CD4-positive, alpha-beta memory T cell (primary cell): ENCODE data around the gene IDI2. TPM values are rescaled to one million over a fixed set of nuclear protein-coding genes. Genes with fewer than 3 reads are reported as not detected.

Source experiments
- CTCF ChIA-PET: fragments of 350-600 bp; sonication (Branson Sonifier 250); formaldehyde crosslinking; loops from one replicate; lab custom pipeline; 2021; ENCODE audit warnings: inconsistent platforms; ENCODE audit not compliant: partially characterized antibody; lab: Charles Lee
- POLR2A ChIA-PET: fragments of 350-600 bp; sonication (Branson Sonifier 250); formaldehyde crosslinking; loops from one replicate; lab custom pipeline; 2021; ENCODE audit not compliant: partially characterized antibody; lab: Charles Lee
- DNase-seq, 5 donors: peaks; one replicate each; pipeline versions ENCODE4 v3.0.0 to v3.0.0-alpha.2; 2020 to 2022; ENCODE audit warnings: mixed read lengths in 1 of 5
- H3K27ac ChIP-seq: one replicate; pipeline ENCODE4 v1.7.0; 2013; ENCODE audit warnings: low read depth, low read length
- H3K27me3 ChIP-seq: 2 replicates; pipeline ENCODE4 v1.7.0; 2013; ENCODE audit warnings: mild to moderate bottlenecking, low read length, moderate library complexity; ENCODE audit not compliant: insufficient read depth
- H3K36me3 ChIP-seq: 2 replicates; pipeline ENCODE4 v1.7.0; 2013; ENCODE audit warnings: mild to moderate bottlenecking, low read length, moderate library complexity; ENCODE audit not compliant: insufficient read depth
- H3K4me1 ChIP-seq: 2 replicates; pipeline ENCODE4 v1.7.0; 2013; ENCODE audit warnings: mild to moderate bottlenecking, low read length, moderate library complexity; ENCODE audit not compliant: insufficient read depth
- H3K4me3 ChIP-seq, 2 donors: one replicate each; pipeline ENCODE4 v1.7.0; 2013; ENCODE audit warnings: low read length in 2 of 2, mild to moderate bottlenecking in 1 of 2
- H3K9me3 ChIP-seq, 2 donors: one replicate each; pipeline ENCODE4 v1.7.0; 2013; ENCODE audit warnings: low read length in 2 of 2, control low read depth in 1 of 2; ENCODE audit not compliant: control insufficient read depth in 1 of 2
- H3K27ac Mint-ChIP-seq, 7 donors: one replicate each; pipeline ENCODE4 v1.8.0; 2020 to 2021; ENCODE audit warnings: mixed read lengths in 7 of 7, mild to moderate bottlenecking in 6 of 7, inconsistent platforms in 3 of 7, moderate library complexity in 3 of 7
- H3K27me3 Mint-ChIP-seq, 2 donors: one replicate each; pipeline ENCODE4 v1.8.0; 2020 to 2021; ENCODE audit warnings: mixed read lengths in 2 of 2
- H3K36me3 Mint-ChIP-seq, 2 donors: one replicate each; pipeline ENCODE4 v1.8.0; 2020 to 2021; ENCODE audit warnings: mixed read lengths in 2 of 2, inconsistent platforms in 1 of 2, mild to moderate bottlenecking in 1 of 2
- H3K4me1 Mint-ChIP-seq, 4 donors: one replicate each; pipeline ENCODE4 v1.8.0; 2020 to 2021; ENCODE audit warnings: mixed read lengths in 4 of 4, mild to moderate bottlenecking in 1 of 4
- H3K4me3 Mint-ChIP-seq, 8 donors: one replicate each; pipeline ENCODE4 v1.8.0; 2020 to 2021; ENCODE audit warnings: mixed read lengths in 8 of 8, mild to moderate bottlenecking in 7 of 8, moderate library complexity in 6 of 8, inconsistent platforms in 3 of 8
- H3K9me3 Mint-ChIP-seq, 8 donors: one replicate each; pipeline ENCODE4 v1.8.0; 2020 to 2021; ENCODE audit warnings: mixed read lengths in 8 of 8, mild to moderate bottlenecking in 5 of 8, inconsistent platforms in 3 of 8, moderate library complexity in 1 of 8
- intact Hi-C: fragments of 100-400 bp; cut with micrococcal nuclease; formaldehyde crosslinking; loops from one replicate; pipeline ENCODE4 v1.15.1; 2023
- polyA plus RNA-seq, 2 donors: library from polyadenylated mRNA; unstranded; fragments of 300-500 nt; fragmentation: Illumina TruSeq; gene quantifications; one replicate each; pipeline ENCODE4 v1.2.3, GENCODE V29; 2021
- total RNA-seq, 2 experiments: library from RNA; stranded (reverse); gene quantifications; one replicate each; pipeline ENCODE4 v1.2.3, GENCODE V29; 2021

IDI2 gene
- total and polyA plus RNA-seq, 4 experiments from 2014 or later: not detected

GRCh38 chr10:978826-979421 is 46.7 kb downstream of the IDI2 start:
- no peak for DNase-seq
- ChIA-PET CTCF (no interaction called here), POLR2A (no interaction called here)
- peak overlapping the region in 2 of 7 donors; percentile 50 to 89 for H3K27ac Mint-ChIP-seq
- H3K27ac ChIP-seq: no peak overlapping the region
- no peaks in the 10 kb centered on the region for H3K4me1 ChIP-seq
- H3K36me3 ChIP-seq: no peaks in the 10 kb centered on the region
- peaks cover 0 to 12% of the 10 kb centered on the region in 2 donors for H3K9me3 ChIP-seq
- intact Hi-C loops: no loop called here
- H3K9me3 Mint-ChIP-seq: peaks cover 0 to 36% (median 23%) of the 10 kb centered on the region in 8 donors
- peaks cover 7 to 14% of the 10 kb centered on the region in 2 donors for H3K36me3 Mint-ChIP-seq
- H3K4me1 Mint-ChIP-seq: no peaks in the 10 kb centered on the region
- no peak overlapping the region for H3K4me3 ChIP-seq
- H3K27me3 Mint-ChIP-seq: no peaks in the 10 kb centered on the region
- no peaks in the 10 kb centered on the region for H3K27me3 ChIP-seq
- H3K4me3 Mint-ChIP-seq: peak overlapping the region in 1 of 8 donors; percentile 40

GRCh38 chr10:976316-976715 is 49.3 kb downstream of the IDI2 start:
- Histone ChIP-seq H3K27ac (no peak overlapping the region), H3K36me3 (no peaks in the 10 kb centered on the region), H3K27me3 (no peaks in the 10 kb centered on the region), H3K4me1 (no peaks in the 10 kb centered on the region), H3K9me3 (peaks cover 0 to 12% of the 10 kb centered on the region in 2 donors), H3K4me3 (no peak overlapping the region)
- ChIA-PET POLR2A (no interaction called here), CTCF (no interaction called here)
- DNase-seq: no peak
- intact Hi-C loops: no loop called here
- Mint-ChIP-seq H3K27ac (no peak overlapping the region), H3K27me3 (peaks cover 0 to 4% of the 10 kb centered on the region in 2 donors), H3K36me3 (peaks cover 7 to 18% of the 10 kb centered on the region in 2 donors), H3K9me3 (peaks cover 0 to 41% (median 29%) of the 10 kb centered on the region in 8 donors), H3K4me1 (no peaks in the 10 kb centered on the region), H3K4me3 (no peak overlapping the region)

DNA sequence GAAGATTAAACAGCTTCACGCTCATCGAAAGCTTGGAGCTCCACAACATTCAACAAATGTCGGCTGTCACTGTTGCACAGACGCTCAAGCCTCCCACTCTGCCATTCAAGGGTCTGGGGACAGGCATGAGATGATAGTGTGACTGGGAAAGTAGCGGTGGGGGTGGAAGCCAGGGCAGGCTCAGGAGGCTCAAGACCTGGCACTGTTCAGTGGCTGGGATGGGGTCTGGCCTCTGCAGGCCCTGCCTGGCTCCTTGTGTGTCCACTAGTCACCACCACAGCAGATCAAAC is 50.9 kb downstream of the IDI2 start:
- no peak overlapping the region for H3K4me3 ChIP-seq
- no peaks in the 10 kb centered on the region for H3K4me1 ChIP-seq
- Mint-ChIP-seq H3K27me3 (peaks cover 2 to 4% of the 10 kb centered on the region in 2 donors), H3K36me3 (peaks cover 2 to 13% of the 10 kb centered on the region in 2 donors), H3K27ac (no peak overlapping the region), H3K4me1 (no peaks in the 10 kb centered on the region), H3K4me3 (no peak overlapping the region), H3K9me3 (peaks cover 0 to 35% (median 21%) of the 10 kb centered on the region in 8 donors)
- peaks cover 0 to 12% of the 10 kb centered on the region in 2 donors for H3K9me3 ChIP-seq
- ChIA-PET CTCF (interaction anchor here (1.0 kb wide), 1 partner anchor 23 kb away, joined by 3 read pairs; no protein-coding TSS in a partner anchor), POLR2A (no interaction called here)
- H3K27ac ChIP-seq: no peak overlapping the region
- intact Hi-C loops: no loop called here
- H3K36me3 ChIP-seq: no peaks in the 10 kb centered on the region
- no peak for DNase-seq
- H3K27me3 ChIP-seq: no peaks in the 10 kb centered on the region

DNA sequence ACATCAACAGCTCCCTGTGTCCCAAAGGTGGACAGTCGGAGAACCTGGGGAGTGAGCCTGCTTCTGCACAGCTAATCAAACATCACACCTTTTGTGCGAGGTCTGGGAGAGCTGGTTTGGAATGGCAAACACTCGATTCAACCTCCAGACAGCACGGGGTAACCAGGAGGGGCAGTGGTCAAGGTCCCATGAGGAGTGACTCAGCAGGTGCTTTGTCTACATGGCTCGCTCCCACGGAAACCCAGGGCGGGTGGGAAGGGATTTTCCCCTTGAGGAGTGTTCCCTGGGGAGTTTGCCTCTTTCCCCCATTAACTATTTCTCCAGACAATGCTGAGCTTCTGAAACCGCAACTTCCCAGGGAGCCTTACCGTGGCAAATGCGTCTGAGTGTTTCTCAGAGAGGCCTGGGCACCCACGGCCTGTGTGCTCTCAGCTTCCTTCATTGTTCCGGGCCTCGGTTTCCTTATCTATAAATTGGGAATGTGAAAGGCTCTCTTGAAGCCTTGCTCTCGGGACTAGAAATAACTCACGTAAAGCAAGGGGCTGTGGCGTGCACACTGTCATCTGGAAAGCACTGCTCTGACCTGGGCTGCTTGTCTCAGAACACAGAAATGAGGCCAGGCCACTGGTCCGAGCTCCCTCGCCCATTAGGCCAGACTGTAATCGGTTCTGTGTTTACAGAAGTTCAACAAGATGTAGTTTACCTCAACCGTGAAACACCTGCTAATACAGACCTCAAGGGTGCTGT is 51.4 kb downstream of the IDI2 start:
- Mint-ChIP-seq H3K36me3 (peaks cover 2 to 12% of the 10 kb centered on the region in 2 donors), H3K27ac (no peak overlapping the region), H3K4me3 (no peak overlapping the region), H3K4me1 (no peaks in the 10 kb centered on the region), H3K9me3 (peaks cover 0 to 29% (median 17%) of the 10 kb centered on the region in 8 donors), H3K27me3 (peaks cover 5 to 9% of the 10 kb centered on the region in 2 donors)
- peaks cover 0 to 9% of the 10 kb centered on the region in 2 donors for H3K9me3 ChIP-seq
- intact Hi-C loops: no loop called here
- no peak overlapping the region for H3K4me3 ChIP-seq
- H3K4me1 ChIP-seq: no peaks in the 10 kb centered on the region
- H3K36me3 ChIP-seq: no peaks in the 10 kb centered on the region
- no peak overlapping the region for H3K27ac ChIP-seq
- POLR2A ChIA-PET: no interaction called here
- CTCF ChIA-PET: interaction anchor here (1.0 kb wide), 1 partner anchor 23 kb away, joined by 3 read pairs; no protein-coding TSS in a partner anchor
- no peak for DNase-seq
- no peaks in the 10 kb centered on the region for H3K27me3 ChIP-seq

GRCh38 chr10:972763-973162 is 52.9 kb downstream of the IDI2 start:
- H3K27ac Mint-ChIP-seq: no peak overlapping the region
- H3K9me3 Mint-ChIP-seq: peaks cover 0 to 17% (median 8%) of the 10 kb centered on the region in 8 donors
- Histone ChIP-seq H3K9me3 (no peaks in the 10 kb centered on the region), H3K4me3 (no peak overlapping the region), H3K27me3 (no peaks in the 10 kb centered on the region), H3K27ac (no peak overlapping the region), H3K4me1 (no peaks in the 10 kb centered on the region), H3K36me3 (no peaks in the 10 kb centered on the region)
- no peak for DNase-seq
- H3K4me1 Mint-ChIP-seq: peaks cover 0 to 4% (median 3%) of the 10 kb centered on the region in 4 donors
- no peak overlapping the region for H3K4me3 Mint-ChIP-seq
- ChIA-PET CTCF (no interaction called here), POLR2A (no interaction called here)
- peaks cover 2 to 10% of the 10 kb centered on the region in 2 donors for H3K36me3 Mint-ChIP-seq
- H3K27me3 Mint-ChIP-seq: peaks cover 5 to 16% of the 10 kb centered on the region in 2 donors
- intact Hi-C loops: no loop called here

GRCh38 chr10:971613-972012 is 54.0 kb downstream of the IDI2 start:
- Mint-ChIP-seq H3K36me3 (peaks cover 0 to 7% of the 10 kb centered on the region in 2 donors), H3K4me1 (peaks cover 4 to 13% (median 11%) of the 10 kb centered on the region in 4 donors), H3K9me3 (peaks cover 0 to 14% (median 6%) of the 10 kb centered on the region in 8 donors), H3K27ac (no peak overlapping the region), H3K27me3 (peaks cover 5 to 16% of the 10 kb centered on the region in 2 donors), H3K4me3 (no peak overlapping the region)
- Histone ChIP-seq H3K27me3 (no peaks in the 10 kb centered on the region), H3K4me1 (peaks cover 10% of the 10 kb centered on the region), H3K4me3 (no peak overlapping the region), H3K9me3 (no peaks in the 10 kb centered on the region), H3K36me3 (no peaks in the 10 kb centered on the region), H3K27ac (no peak overlapping the region)
- ChIA-PET POLR2A (no interaction called here), CTCF (no interaction called here)
- intact Hi-C loops: no loop called here
- DNase-seq: no peak

GRCh38 chr10:971150-971542 is 54.5 kb downstream of the IDI2 start:
- no peak overlapping the region for H3K4me3 Mint-ChIP-seq
- Histone ChIP-seq H3K4me1 (peaks cover 10% of the 10 kb centered on the region), H3K27me3 (no peaks in the 10 kb centered on the region), H3K36me3 (no peaks in the 10 kb centered on the region), H3K9me3 (no peaks in the 10 kb centered on the region), H3K4me3 (no peak overlapping the region), H3K27ac (no peak overlapping the region)
- no peak overlapping the region for H3K27ac Mint-ChIP-seq
- H3K9me3 Mint-ChIP-seq: peaks cover 0 to 14% (median 5%) of the 10 kb centered on the region in 8 donors
- POLR2A ChIA-PET: no interaction called here
- intact Hi-C loops: no loop called here
- CTCF ChIA-PET: no interaction called here
- no peak for DNase-seq
- H3K36me3 Mint-ChIP-seq: peaks cover 0 to 4% of the 10 kb centered on the region in 2 donors
- H3K27me3 Mint-ChIP-seq: peaks cover 5 to 16% of the 10 kb centered on the region in 2 donors
- peaks cover 4 to 13% (median 11%) of the 10 kb centered on the region in 4 donors for H3K4me1 Mint-ChIP-seq
